HG03520 (cell line): ENCODE results near the gene ABCC9.
"Not testable (repeated sequence)": the region's sequence is repeated elsewhere in the genome, so short reads cannot be mapped to it uniquely, and the experiment has no call there.

Experiments used
- ATAC-seq: cut with Tn5 transposase; IDR thresholded peaks from one replicate; pipeline ENCODE4 v1.9.1; 2021; ENCODE audit warnings: mild to moderate bottlenecking, moderate library complexity; ENCODE audit not compliant: unreplicated experiment

ABCC9 gene

GRCh38 chr12:21934173-21934572 lies 7.1 kb downstream of the ABCC9 start:
- ATAC-seq: no peak

- no peak for ATAC-seq
Observed at GRCh38 chr12:21933656-21934055, 7.6 kb downstream of the ABCC9 start.

DNA sequence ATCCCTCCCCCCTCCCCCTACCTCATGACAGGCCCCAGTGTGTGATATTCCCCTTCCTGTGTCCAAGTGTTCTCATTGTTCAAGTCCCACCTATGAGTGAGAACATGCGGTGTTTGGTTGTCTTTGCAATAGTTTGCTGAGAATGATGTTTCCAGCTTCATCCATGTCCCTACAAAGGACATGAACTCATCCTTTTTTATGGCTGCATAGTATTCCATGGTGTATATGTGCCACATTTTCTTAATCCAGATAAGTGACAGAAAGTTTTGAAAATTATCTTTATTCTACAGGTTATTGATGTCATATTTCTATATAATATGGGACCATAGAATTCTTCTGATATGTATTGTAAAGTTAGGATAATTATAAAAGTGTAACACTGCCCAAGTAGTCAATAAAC lies 11.3 kb downstream of the ABCC9 start:
- not testable (repeated sequence) for ATAC-seq

DNA sequence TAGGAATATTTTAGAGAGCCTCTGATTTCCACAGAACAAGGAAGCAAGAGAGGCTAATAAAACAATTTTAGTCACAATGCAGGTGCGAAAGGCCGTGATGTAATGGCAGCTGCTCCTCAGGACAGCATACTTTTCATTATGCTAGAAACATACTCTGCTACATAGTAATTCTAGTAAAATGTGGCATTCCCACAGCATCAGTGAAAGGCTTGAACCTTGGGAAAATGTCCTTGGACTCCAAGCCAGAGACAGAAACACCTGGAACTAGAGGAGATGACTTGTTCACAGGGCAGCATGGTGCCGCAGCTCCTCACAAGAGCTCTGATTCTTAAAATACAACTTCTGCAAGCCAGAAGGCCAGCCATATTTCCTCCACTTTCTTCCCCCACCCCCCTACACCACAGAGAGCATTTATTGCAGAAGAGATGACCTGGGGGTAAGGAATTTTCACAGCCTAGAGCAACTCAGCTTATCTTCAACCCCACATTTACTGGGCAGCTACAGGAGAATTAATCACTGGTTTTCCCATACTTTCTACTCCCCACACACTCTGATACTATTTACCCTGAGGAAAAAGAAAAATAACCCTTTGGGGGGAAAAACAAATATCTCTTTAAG lies 15.8 kb downstream of the ABCC9 start:
- ATAC-seq: no peak

- no peak for ATAC-seq
Observed at GRCh38 chr12:21921436-21921835, 19.8 kb downstream of the ABCC9 start.

DNA sequence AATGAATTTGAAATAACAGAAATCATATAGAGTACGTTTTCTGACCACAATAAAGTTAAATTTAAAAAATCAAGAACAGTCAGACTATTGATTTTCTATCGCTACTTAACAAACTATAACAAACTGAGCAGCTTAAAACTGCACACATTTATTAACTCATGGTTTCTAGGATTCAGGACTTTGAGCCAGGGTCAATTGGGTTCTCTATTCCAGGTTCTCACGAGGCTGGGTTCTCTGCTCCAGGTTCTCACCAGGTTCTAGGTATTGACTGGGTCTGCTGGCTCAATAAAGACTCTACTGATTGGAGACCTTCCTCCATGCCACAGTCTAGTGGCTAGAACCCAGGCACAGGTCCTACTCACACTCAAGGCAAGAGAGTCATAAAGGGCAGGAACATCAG lies 22.8 kb downstream of the ABCC9 start:
- ATAC-seq: no peak

DNA sequence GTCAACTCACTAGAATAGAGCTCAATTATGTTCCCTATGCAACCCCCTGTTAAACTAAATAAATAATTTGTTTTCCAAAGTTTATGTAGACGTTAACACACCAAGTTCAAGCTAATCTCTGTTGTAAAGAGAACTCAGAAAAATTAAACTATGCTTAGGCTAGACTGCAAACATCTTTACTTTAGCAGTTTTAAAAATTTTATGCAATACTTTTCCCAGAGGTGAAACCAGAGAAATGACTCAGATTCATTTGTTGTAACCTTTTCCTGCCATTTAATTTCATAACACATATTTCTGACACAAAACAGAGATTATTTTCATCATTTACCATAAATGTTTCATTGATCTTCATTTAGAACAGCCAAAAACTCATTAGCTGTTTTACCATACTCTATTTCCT lies 27.4 kb downstream of the ABCC9 start:
- no peak for ATAC-seq

DNA sequence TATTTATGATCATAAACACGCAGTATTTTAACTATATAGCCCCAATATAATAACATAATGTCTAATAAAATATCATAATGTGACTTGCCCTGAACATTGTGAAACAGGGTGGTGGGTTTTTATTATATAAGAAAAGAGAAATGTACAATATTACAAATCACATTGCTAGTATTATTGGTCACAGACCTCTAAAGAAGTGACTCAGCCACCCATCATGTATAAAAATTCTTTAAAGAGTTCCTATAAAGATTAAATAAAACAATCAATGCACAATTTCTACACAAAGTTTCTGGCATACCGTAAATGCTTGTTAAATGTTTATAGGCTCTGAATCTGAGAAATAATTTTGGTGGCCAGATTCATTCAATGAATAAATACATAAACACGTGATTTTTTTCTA lies 28.9 kb downstream of the ABCC9 start:
- no peak for ATAC-seq

- no peak for ATAC-seq
Observed at GRCh38 chr12:21911832-21912231, 29.4 kb downstream of the ABCC9 start.

GRCh38 chr12:21910657-21911056 lies 30.6 kb downstream of the ABCC9 start:
- ATAC-seq: no peak

DNA sequence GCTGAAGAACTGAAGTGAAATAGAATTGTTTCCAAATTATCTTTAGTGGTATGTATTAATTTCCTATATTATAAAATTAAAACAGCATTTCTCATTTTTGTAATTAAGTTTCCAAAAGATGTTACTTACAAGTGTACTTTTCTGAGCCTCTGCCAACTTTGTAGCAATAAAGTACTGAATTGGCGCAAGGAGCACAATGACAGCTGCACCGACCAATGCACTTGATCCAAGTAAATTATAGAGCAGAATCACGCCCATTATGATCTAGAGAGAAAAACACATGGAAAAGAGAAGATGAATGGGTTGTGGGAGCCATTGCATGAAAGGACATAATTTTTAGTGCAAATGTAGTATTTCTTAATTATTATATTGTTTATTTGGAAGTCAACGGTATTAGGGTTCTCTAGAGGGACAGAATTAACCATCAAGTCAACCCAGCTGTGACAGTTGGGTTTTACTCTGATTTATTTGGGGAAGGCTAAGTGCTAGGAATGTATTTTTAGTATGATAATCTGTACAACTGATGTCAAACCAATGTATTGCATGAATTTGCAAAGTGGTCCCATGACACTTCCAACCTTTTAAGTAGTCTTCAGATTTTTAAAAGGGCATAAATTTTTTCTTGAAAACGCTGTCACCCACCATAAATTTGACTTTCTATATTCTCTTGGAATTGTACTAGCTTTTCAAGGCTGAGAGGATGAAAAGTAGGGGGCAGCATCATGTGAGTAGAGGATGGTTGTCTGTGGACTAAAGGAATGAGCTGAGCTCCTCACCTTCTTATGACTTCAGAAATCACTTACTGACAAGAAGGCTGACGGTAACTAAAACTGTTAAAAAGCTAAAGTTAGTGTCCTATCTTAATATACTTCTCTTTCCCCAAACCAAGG lies 33.0 kb downstream of the ABCC9 start:
- no peak for ATAC-seq

GRCh38 chr12:21906919-21907493 lies 34.2 kb downstream of the ABCC9 start:
- ATAC-seq: peak; percentile 60

DNA sequence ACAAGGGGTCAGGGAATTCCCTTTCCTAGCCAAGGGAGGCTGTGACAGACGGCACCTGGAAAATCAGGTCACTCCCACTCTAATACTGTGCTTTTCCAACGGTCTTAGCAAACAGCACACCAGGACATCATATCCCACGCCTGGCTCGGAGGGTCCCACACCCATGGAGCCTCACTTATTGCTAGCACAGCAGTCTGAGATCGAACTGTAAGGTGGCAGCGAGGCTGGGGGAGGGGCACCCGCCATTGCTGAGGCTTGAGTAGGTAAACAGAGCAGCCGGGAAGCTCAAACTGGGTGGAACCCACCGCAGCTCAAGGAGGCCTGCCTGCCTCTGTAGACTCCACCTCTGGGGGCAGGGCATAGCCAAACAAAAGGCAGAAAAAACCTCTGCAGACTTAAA lies 41.7 kb downstream of the ABCC9 start:
- not testable (repeated sequence) for ATAC-seq

DNA sequence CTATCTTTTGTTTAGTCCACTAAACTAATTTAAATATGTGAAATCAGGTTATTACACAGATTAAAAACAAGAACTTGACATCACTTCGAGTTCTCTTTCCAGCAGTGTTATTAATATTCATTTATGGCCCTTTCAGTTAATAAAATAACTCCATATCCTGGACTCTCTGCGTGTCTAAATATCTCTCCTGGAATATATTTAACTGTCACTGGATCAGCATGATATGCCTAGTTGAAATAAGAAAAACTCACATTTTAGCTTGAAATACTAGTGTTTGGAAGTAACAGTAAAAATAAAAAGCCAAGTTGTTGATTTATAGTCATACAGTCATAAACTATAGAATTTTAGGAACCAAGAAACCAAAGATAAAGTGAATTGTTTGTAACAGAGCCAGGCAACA lies 45.6 kb downstream of the ABCC9 start:
- ATAC-seq: no peak

DNA sequence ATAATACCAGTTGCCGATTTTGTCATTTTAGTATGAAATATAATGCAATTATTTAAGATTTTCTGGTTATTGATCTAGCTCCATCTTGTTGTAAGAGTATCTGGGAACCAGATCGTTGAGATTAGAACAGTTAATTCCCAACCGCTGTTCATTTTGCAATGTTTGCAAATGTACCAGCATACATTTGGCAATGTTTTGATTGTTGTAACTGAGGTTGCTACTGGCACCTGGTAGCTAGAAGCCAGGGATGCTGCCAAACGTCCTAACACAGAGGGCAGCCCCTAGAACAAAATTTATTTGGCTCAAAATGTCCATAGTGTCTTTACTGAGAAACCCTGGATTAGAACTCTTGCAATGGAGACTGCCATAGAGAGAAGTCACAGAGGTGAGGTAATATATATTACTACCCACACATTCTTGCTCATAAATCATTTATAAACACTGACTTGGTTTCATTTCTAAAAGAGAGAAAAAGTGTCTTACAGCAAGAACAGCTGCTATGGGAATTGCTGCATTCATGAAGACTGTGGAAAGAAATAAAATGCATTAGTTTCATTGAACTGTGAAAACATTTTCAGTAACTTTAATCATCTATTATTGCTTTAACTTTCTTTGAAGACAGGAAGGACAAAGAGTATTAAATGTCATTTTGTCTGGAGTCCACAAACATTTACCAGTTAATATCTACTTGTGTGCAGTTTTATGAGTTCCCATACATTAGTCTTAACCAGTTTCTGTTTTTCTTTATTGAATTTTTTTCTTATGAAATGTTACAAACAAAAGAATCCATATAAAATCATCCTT lies 46.2 kb downstream of the ABCC9 start:
- ATAC-seq: no peak

DNA sequence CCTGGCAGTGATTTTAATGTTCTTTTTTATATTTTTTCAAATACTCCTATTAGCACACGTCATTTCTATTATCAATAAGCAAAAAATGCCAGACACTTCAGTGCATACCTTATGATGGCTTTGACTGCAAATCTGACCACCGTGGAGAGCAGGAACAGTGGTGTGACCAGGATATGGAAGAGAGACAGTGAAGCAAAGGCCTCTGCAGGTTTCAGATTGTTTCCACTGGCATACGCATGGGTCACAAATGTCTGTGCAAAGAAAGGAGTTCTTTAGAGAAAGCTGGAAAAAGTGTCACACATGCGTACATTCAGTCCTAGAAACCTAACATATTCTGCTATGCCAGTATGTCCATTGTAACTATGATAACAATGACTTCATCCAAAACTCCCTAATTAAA lies 47.3 kb downstream of the ABCC9 start:
- no peak for ATAC-seq

- ATAC-seq: no peak
Observed at GRCh38 chr12:21892341-21892740, 48.9 kb downstream of the ABCC9 start.

- ATAC-seq: no peak
Observed at GRCh38 chr12:21891751-21892217, 49.4 kb downstream of the ABCC9 start.

DNA sequence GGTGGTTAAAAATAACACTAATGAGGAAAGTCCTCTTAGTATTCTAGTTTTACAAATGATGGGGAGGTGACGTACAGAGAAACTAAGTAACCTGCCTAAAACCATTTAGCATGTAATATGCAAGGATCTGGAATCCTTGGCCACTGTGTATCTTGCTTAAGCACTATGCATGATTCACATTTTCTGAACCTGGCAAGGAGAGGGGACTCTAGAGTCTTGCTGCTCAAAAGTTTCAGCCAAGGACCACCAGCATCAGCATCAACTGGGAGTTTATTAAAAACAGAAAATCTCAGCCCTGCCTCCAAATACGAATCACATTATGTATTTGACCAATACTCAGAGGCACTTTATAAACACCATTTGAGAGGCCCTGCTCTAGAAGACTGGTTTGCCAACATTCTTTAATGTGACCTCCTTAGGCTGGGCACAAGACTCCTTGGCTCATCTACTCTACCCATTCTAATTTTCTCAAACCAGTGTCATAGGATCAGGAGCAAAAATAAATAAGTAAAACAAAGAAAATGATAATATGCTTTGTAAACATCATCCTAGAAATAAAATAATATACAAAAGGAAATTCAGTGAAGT lies 52.9 kb downstream of the ABCC9 start:
- no peak for ATAC-seq

GRCh38 chr12:21884936-21885335 lies 56.3 kb downstream of the ABCC9 start:
- no peak for ATAC-seq

- no peak for ATAC-seq
Observed at GRCh38 chr12:21882635-21883034, 58.6 kb downstream of the ABCC9 start.
